Liver (tissue), 9 donors: ENCODE results near the gene RCL1. TPM values are rescaled to one million over a fixed set of nuclear protein-coding genes. Genes with fewer than 3 reads are reported as not detected.

Source experiments
- DNase-seq: peaks from one replicate; pipeline ENCODE4 v3.0.0-alpha.2; 2017; ENCODE audit warnings: low spot score
- H3K27ac ChIP-seq, 2 donors: one replicate each; pipeline ENCODE4 v1.7.0; 2013; ENCODE audit warnings: inconsistent platforms in 2 of 2, low read length in 2 of 2, control low read depth in 1 of 2, low read depth in 1 of 2, mild to moderate bottlenecking in 1 of 2
- H3K27me3 ChIP-seq, 4 donors: one replicate each; pipeline versions ENCODE4 v1.6.1 to v1.7.0; 2013; ENCODE audit warnings: low read length in 3 of 4, inconsistent platforms in 1 of 4, mild to moderate bottlenecking in 1 of 4, moderate library complexity in 1 of 4; ENCODE audit not compliant: control insufficient read depth in 4 of 4, insufficient read depth in 4 of 4
- H3K36me3 ChIP-seq, 4 donors: one replicate each; pipeline versions ENCODE4 v1.6.1 to v1.7.0; 2013; ENCODE audit warnings: low read length in 3 of 4, mild to moderate bottlenecking in 3 of 4, low read depth in 1 of 4, moderate library complexity in 1 of 4; ENCODE audit not compliant: control insufficient read depth in 4 of 4, insufficient read depth in 3 of 4
- H3K4me1 ChIP-seq, 4 donors: one replicate each; pipeline versions ENCODE4 v1.6.1 to v1.7.0; 2013; ENCODE audit warnings: low read length in 3 of 4, mild to moderate bottlenecking in 3 of 4, moderate library complexity in 1 of 4; ENCODE audit not compliant: control insufficient read depth in 4 of 4, insufficient read depth in 4 of 4
- H3K4me3 ChIP-seq, 3 donors: one replicate each; pipeline versions ENCODE4 v1.6.1 to v1.7.0; 2013; ENCODE audit warnings: low read length in 3 of 3, control low read depth in 1 of 3, low read depth in 1 of 3, mild to moderate bottlenecking in 1 of 3
- H3K9ac ChIP-seq, 2 donors: one replicate each; pipeline ENCODE4 v1.7.0; 2013; ENCODE audit warnings: low read length in 2 of 2, mild to moderate bottlenecking in 2 of 2, moderate library complexity in 2 of 2, control low read depth in 1 of 2, low read depth in 1 of 2
- H3K9me3 ChIP-seq, 4 donors: one replicate each; pipeline versions ENCODE4 v1.6.1 to v1.7.0; 2013; ENCODE audit warnings: low read length in 3 of 4; ENCODE audit not compliant: control insufficient read depth in 4 of 4
- ATF3 ChIP-seq: IDR thresholded peaks from 2 replicates; pipeline ENCODE4 v1.6.1; 2016; ENCODE audit warnings: antibody characterized with exemption
- CTCF ChIP-seq: fragments of 150-350 bp; IDR thresholded peaks from 2 replicates; pipeline ENCODE4 v1.5.1; 2017; ENCODE audit warnings: improper control_type of control experiment, low read depth, low read length; ENCODE audit not compliant: missing input control
- EGR1 ChIP-seq, 2 donors: IDR thresholded peaks; 2 replicates each; pipeline ENCODE4 v1.6.1; 2016 to 2018; ENCODE audit warnings: antibody characterized with exemption in 2 of 2, low read depth in 2 of 2
- FOXA1 ChIP-seq: IDR thresholded peaks from 2 replicates; pipeline ENCODE4 v1.6.1; 2016; ENCODE audit warnings: antibody characterized with exemption
- FOXA2 ChIP-seq: IDR thresholded peaks from 2 replicates; pipeline ENCODE4 v1.6.1; 2016; ENCODE audit warnings: antibody characterized with exemption
- GABPA ChIP-seq, 2 donors: IDR thresholded peaks in 1 of 2; conservative IDR thresholded peaks in 1 of 2; 2 replicates each; pipeline ENCODE4 v1.6.1; 2016; ENCODE audit warnings: antibody characterized with exemption in 2 of 2, mild to moderate bottlenecking in 1 of 2, moderate library complexity in 1 of 2
- HNF4A ChIP-seq, 2 donors: conservative IDR thresholded peaks; 2 replicates each; pipeline ENCODE4 v1.6.1; 2016; ENCODE audit warnings: antibody characterized with exemption in 2 of 2, mild to moderate bottlenecking in 2 of 2
- HNF4G ChIP-seq: IDR thresholded peaks from 2 replicates; pipeline ENCODE4 v1.6.1; 2016; ENCODE audit warnings: antibody characterized with exemption
- JUND ChIP-seq, 2 donors: IDR thresholded peaks; 2 replicates each; pipeline ENCODE4 v1.6.1; 2016; ENCODE audit warnings: antibody characterized with exemption in 2 of 2
- MAX ChIP-seq: IDR thresholded peaks from 2 replicates; pipeline ENCODE4 v1.6.1; 2016; ENCODE audit warnings: antibody characterized with exemption
- NR2F2 ChIP-seq: IDR thresholded peaks from 2 replicates; pipeline ENCODE4 v1.6.1; 2016; ENCODE audit warnings: antibody characterized with exemption
- RAD21 ChIP-seq, 2 donors: IDR thresholded peaks; 2 replicates each; pipeline ENCODE4 v1.6.1; 2016; ENCODE audit warnings: antibody characterized with exemption in 2 of 2, mild to moderate bottlenecking in 2 of 2
- REST ChIP-seq: IDR thresholded peaks from 2 replicates; pipeline ENCODE4 v1.6.1; 2016; ENCODE audit warnings: antibody characterized with exemption, mild to moderate bottlenecking
- RXRA ChIP-seq, 2 donors: IDR thresholded peaks; 2 replicates each; pipeline ENCODE4 v1.6.1; 2017 to 2018; ENCODE audit warnings: antibody characterized with exemption in 2 of 2, mild to moderate bottlenecking in 1 of 2
- SP1 ChIP-seq: IDR thresholded peaks from 2 replicates; pipeline ENCODE4 v1.6.1; 2018; ENCODE audit warnings: antibody characterized with exemption, mild to moderate bottlenecking
- TAF1 ChIP-seq: conservative IDR thresholded peaks from 2 replicates; pipeline ENCODE4 v1.6.1; 2016; ENCODE audit warnings: antibody characterized with exemption, mild to moderate bottlenecking
- YY1 ChIP-seq: IDR thresholded peaks from 2 replicates; pipeline ENCODE4 v1.6.1; 2016; ENCODE audit warnings: antibody characterized with exemption, mild to moderate bottlenecking
- ZBTB33 ChIP-seq: IDR thresholded peaks from 2 replicates; pipeline ENCODE4 v1.6.1; 2016; ENCODE audit warnings: antibody characterized with exemption
- WGBS: extraction: QIAGEN DNeasy Blood & Tissue Kit; methylation state at CpG from one replicate; pipeline ENCODE4 v1.1.7; 2013; 5-methylcytosine and 5-hydroxymethylcytosine counted together
- polyA plus RNA-seq, 2 donors: library from polyadenylated mRNA; stranded (reverse) in 1 of 2; unstranded in 1 of 2; fragments of 200-250 nt in 1 of 2; fragments of >200 nt in 1 of 2; fragmentation: Nextera tagmentation in 1 of 2; extraction: Ambion mirVana in 1 of 2; gene quantifications; one replicate each; pipeline versions ENCODE4 v1.2.1 to v1.2.3, GENCODE V29; 2013 to 2015
- total RNA-seq, 2 donors: library from RNA; depleted of rRNA; stranded (reverse); fragments of >200 nt; gene quantifications; one replicate each; pipeline ENCODE4 v1.2.3, GENCODE V29; 2014
- donor health status: healthy.
- donor health status: healthy.
- donor health status: healthy.
- donor health status: healthy.
- donor health status: healthy.

RCL1 gene
- total and polyA plus RNA-seq, 4 donors: 52.2 to 121 (median 86.8) TPM

- Histone ChIP-seq H3K27ac (no peak overlapping the region), H3K9ac (no peak overlapping the region), H3K9me3 (no peaks in the 10 kb centered on the region), H3K27me3 (no peaks in the 10 kb centered on the region), H3K4me1 (no peaks in the 10 kb centered on the region), H3K4me3 (no peak overlapping the region), H3K36me3 (peaks cover 0 to under 1% (median 0%) of the 10 kb centered on the region in 4 donors)
- DNase-seq: no peak
- 77% methylated on average over 3 of the region's 3 CpGs for WGBS
- no peak for TF ChIP-seq RAD21 (IDR thresholded peaks at IDR 0.05)
- TF ChIP-seq JUND (IDR thresholded peaks at IDR 0.05): no peak
These were observed 97.5 kb downstream of the RCL1 start for GRCh38 chr9:4890242-4890641.

GRCh38 chr9:4890929-4891328, 98.2 kb downstream of the RCL1 start:
- no peak overlapping the region for H3K9ac ChIP-seq
- H3K36me3 ChIP-seq: no peaks in the 10 kb centered on the region
- no peak overlapping the region for H3K4me3 ChIP-seq
- no peaks in the 10 kb centered on the region for H3K4me1 ChIP-seq
- H3K27ac ChIP-seq: no peak overlapping the region
- H3K9me3 ChIP-seq: no peaks in the 10 kb centered on the region
- H3K27me3 ChIP-seq: no peaks in the 10 kb centered on the region
- no peak for TF ChIP-seq FOXA1
- TF ChIP-seq CTCF: no peak
- no peak for TF ChIP-seq NR2F2
- no peak for TF ChIP-seq MAX
- TF ChIP-seq ATF3: no peak
- no peak for TF ChIP-seq REST
- no peak for TF ChIP-seq GABPA (IDR thresholded peaks at IDR 0.05 in 1 of 2, conservative IDR thresholded peaks at IDR 0.05 in 1 of 2)
- no peak for TF ChIP-seq HNF4A (conservative IDR thresholded peaks at IDR 0.05)
- TF ChIP-seq FOXA2: no peak
- no peak for TF ChIP-seq RAD21 (IDR thresholded peaks at IDR 0.05)
- TF ChIP-seq EGR1 (IDR thresholded peaks at IDR 0.05; ENCODE audit: low read depth in 2 of 2): no peak
- TF ChIP-seq ZBTB33: no peak
- no peak for TF ChIP-seq HNF4G
- no peak for TF ChIP-seq YY1
- TF ChIP-seq TAF1: no peak
- no peak for TF ChIP-seq JUND (IDR thresholded peaks at IDR 0.05)
- no peak for TF ChIP-seq SP1
- TF ChIP-seq RXRA (IDR thresholded peaks at IDR 0.05): no peak
- no peak for DNase-seq
- WGBS: 40% methylated on average over 2 of the region's 2 CpGs
